Keratinocyte (primary cell): Measurements from ENCODE around the gene INSR. TPM values are rescaled to one million over a fixed set of nuclear protein-coding genes. Genes with fewer than 3 reads are reported as not detected.
"Not testable (repeated sequence)": the region's sequence is repeated elsewhere in the genome, so short reads cannot be mapped to it uniquely, and the experiment has no call there.

ENCODE experiments used
- DNase-seq: peaks from one replicate; pipeline ENCODE4 v3.0.0-alpha.2; 2011; ENCODE audit warnings: low read depth, missing footprints, low spot score
- FAIRE-seq: peaks from 2 replicates; lab custom pipeline; 2011; peaks lifted over from hg19 to GRCh38; lab: Jason Lieb, UNC
- H2AFZ ChIP-seq: 2 replicates; pipeline ENCODE4 v1.6.0; 2012; ENCODE audit warnings: low read length, control low read depth, inconsistent platforms; ENCODE audit not compliant: control insufficient read depth
- H3K27ac ChIP-seq: 2 replicates; pipeline ENCODE4 v1.5.1; 2011; ENCODE audit warnings: low read length; ENCODE audit not compliant: control insufficient read depth, insufficient read depth
- H3K27me3 ChIP-seq: 3 replicates; pipeline ENCODE4 v1.6.0; 2011; ENCODE audit warnings: low read length; ENCODE audit not compliant: control insufficient read depth, insufficient read depth; ENCODE audit errors: extremely low read depth
- H3K36me3 ChIP-seq, 2 experiments: 2 replicates in 1 of 2; 3 replicates in 1 of 2; pipeline ENCODE4 v1.5.1; 2011; ENCODE audit warnings: low read length in 2 of 2, mild to moderate bottlenecking in 1 of 2; ENCODE audit not compliant: control insufficient read depth in 2 of 2, insufficient read depth in 2 of 2; ENCODE audit errors: extremely low read depth in 1 of 2
- H3K4me1 ChIP-seq: 3 replicates; pipeline ENCODE4 v1.5.1; 2011; ENCODE audit warnings: low read length; ENCODE audit not compliant: control insufficient read depth, insufficient read depth; ENCODE audit errors: extremely low read depth
- H3K4me2 ChIP-seq: 3 replicates; pipeline ENCODE4 v1.6.0; 2011; ENCODE audit warnings: low read depth, low read length; ENCODE audit not compliant: control insufficient read depth, insufficient read depth; ENCODE audit errors: extremely low read depth
- H3K4me3 ChIP-seq, 3 experiments: fragments of 200-600 bp in 1 of 3; sonication (generic) in 1 of 3; 2 replicates in 2 of 3; 3 replicates in 1 of 3; pipeline ENCODE4 v1.5.1; 2011 to 2016; ENCODE audit warnings: low read length in 3 of 3, mild to moderate bottlenecking in 3 of 3, control low read depth in 2 of 3, inconsistent platforms in 1 of 3, low read depth in 1 of 3, mixed read lengths in 1 of 3, mixed run types in 1 of 3, moderate library complexity in 1 of 3; ENCODE audit not compliant: control insufficient read depth in 2 of 3, insufficient read depth in 2 of 3; ENCODE audit errors: extremely low read depth in 1 of 3
- H3K79me2 ChIP-seq: 2 replicates; pipeline ENCODE4 v1.6.0; 2012; ENCODE audit warnings: low read length; ENCODE audit not compliant: control insufficient read depth, insufficient read depth
- H3K9ac ChIP-seq: 3 replicates; pipeline ENCODE4 v1.6.0; 2011; ENCODE audit warnings: low read length; ENCODE audit not compliant: control insufficient read depth, insufficient read depth; ENCODE audit errors: extremely low read depth
- H3K9me1 ChIP-seq: 3 replicates; pipeline ENCODE4 v1.6.0; 2011; ENCODE audit warnings: low read length; ENCODE audit not compliant: control insufficient read depth, insufficient read depth; ENCODE audit errors: extremely low read depth
- H3K9me3 ChIP-seq: 2 replicates; pipeline ENCODE4 v1.5.1; 2012; ENCODE audit warnings: low read depth, low read length; ENCODE audit not compliant: control insufficient read depth
- H4K20me1 ChIP-seq: 3 replicates; pipeline ENCODE4 v1.6.0; 2011; ENCODE audit warnings: low read length; ENCODE audit not compliant: control insufficient read depth, insufficient read depth; ENCODE audit errors: extremely low read depth
- CTCF ChIP-seq, 3 experiments: IDR thresholded peaks in 1 of 3; conservative IDR thresholded peaks in 1 of 3; optimal IDR thresholded peaks in 1 of 3; 2 replicates in 2 of 3; 3 replicates in 1 of 3; pipeline versions ENCODE3 to v1.5.1; 2011; ENCODE audit warnings: low read length in 3 of 3, mild to moderate bottlenecking in 3 of 3, moderate library complexity in 2 of 3, control low read depth in 1 of 3, inconsistent platforms in 1 of 3; ENCODE audit not compliant: insufficient read depth in 2 of 3; ENCODE audit errors: extremely low read depth in 1 of 3
- EZH2 ChIP-seq: IDR thresholded peaks from one replicate; pipeline ENCODE4 v1.6.1; 2012; ENCODE audit warnings: inconsistent platforms, mild to moderate bottlenecking, low read length, moderate library complexity
- dilution Hi-C: fragments of 300-500 bp; cut with MboI; formaldehyde crosslinking; loops from one replicate; pipeline ENCODE4 v1.7.0; 2020; ENCODE audit warnings: low sequenced_read_pairs; ENCODE audit not compliant: extremely low pct_ligation_motif_present
- polyA plus RNA-seq, 5 experiments: library from polyadenylated mRNA; depleted of rRNA in 3 of 5; stranded (reverse) in 3 of 5; stranded (forward) in 1 of 5; unstranded in 1 of 5; fragments of >200 nt; gene quantifications; 1 replicate in 1 of 5; 2 replicates in 3 of 5; 3 replicates in 1 of 5; pipeline versions ENCODE4 v1.2.1 to v1.2.3, GENCODE V29; 2011 to 2012; ENCODE audit warnings: missing spikeins in 2 of 5, low read depth in 1 of 5, low replicate concordance in 1 of 5

Gene INSR
- polyA plus RNA-seq, 1 donor (not counting 4 experiments of a cell fraction or from before 2014, with no cell fraction given), result 1.2 TPM

DNA sequence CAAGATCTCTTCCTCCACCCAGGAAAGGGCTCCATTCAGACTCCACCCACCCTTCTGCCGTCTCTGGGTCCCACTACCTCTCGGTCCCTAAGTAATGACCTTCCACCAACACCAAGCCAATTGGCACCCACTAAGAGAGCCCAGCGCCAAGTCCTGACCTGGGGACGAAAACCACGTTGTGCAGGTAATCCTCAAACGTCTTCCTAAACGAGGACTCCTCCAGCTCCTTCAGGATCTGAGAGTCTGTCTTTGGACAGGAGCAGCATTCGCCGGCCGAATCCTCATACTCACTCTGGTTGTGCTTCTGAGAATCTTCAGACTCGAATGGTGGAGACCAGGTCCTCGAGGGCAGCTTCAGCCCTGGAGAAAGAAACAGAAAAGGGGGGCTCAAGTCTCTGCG lies 141.6 kb downstream of the INSR start:
- dilution Hi-C loops, result no loop called here
- FAIRE-seq (no peak), DNase-seq (no peak)
- H2AFZ ChIP-seq, result no peak overlapping the region
- no peaks in the 10 kb centered on the region for H3K9me3 ChIP-seq
- no peaks in the 10 kb centered on the region for H3K27me3 ChIP-seq
- no peak overlapping the region for H3K9ac ChIP-seq
- H3K9me1 ChIP-seq, result no peaks in the 10 kb centered on the region
- H3K79me2 ChIP-seq, result no peaks in the 10 kb centered on the region
- H3K4me2 ChIP-seq, result no peak overlapping the region
- no peaks in the 10 kb centered on the region for H3K36me3 ChIP-seq
- H4K20me1 ChIP-seq, result no peaks in the 10 kb centered on the region
- H3K4me1 ChIP-seq, result no peaks in the 10 kb centered on the region
- TF ChIP-seq CTCF (optimal IDR thresholded peaks at IDR 0.05 in 1 of 3, IDR thresholded peaks at IDR 0.05 in 1 of 3, conservative IDR thresholded peaks at IDR 0.05 in 1 of 3; ENCODE audit: extremely low read depth in 1 of 3, insufficient read depth in 2 of 3, low read length in 3 of 3), result no peak
- H3K27ac ChIP-seq, result no peak overlapping the region
- H3K4me3 ChIP-seq, result no peak overlapping the region

GRCh38 chr19:7149956-7150705 lies 144.1 kb downstream of the INSR start:
- Histone ChIP-seq H3K4me3 (no peak overlapping the region), H3K27ac (no peak overlapping the region), H4K20me1 (no peaks in the 10 kb centered on the region), H3K27me3 (no peaks in the 10 kb centered on the region), H3K4me2 (no peak overlapping the region), H3K79me2 (no peaks in the 10 kb centered on the region), H3K9ac (no peak overlapping the region), H3K9me3 (no peaks in the 10 kb centered on the region), H3K9me1 (no peaks in the 10 kb centered on the region), H2AFZ (no peak overlapping the region), H3K4me1 (no peaks in the 10 kb centered on the region), H3K36me3 (no peaks in the 10 kb centered on the region)
- TF ChIP-seq CTCF (optimal IDR thresholded peaks at IDR 0.05 in 1 of 3, IDR thresholded peaks at IDR 0.05 in 1 of 3, conservative IDR thresholded peaks at IDR 0.05 in 1 of 3; ENCODE audit: extremely low read depth in 1 of 3, insufficient read depth in 2 of 3, low read length in 3 of 3) (no peak), EZH2 (no peak)
- dilution Hi-C loops, result no loop called here
- FAIRE-seq, result no peak
- DNase-seq, result no peak

DNA sequence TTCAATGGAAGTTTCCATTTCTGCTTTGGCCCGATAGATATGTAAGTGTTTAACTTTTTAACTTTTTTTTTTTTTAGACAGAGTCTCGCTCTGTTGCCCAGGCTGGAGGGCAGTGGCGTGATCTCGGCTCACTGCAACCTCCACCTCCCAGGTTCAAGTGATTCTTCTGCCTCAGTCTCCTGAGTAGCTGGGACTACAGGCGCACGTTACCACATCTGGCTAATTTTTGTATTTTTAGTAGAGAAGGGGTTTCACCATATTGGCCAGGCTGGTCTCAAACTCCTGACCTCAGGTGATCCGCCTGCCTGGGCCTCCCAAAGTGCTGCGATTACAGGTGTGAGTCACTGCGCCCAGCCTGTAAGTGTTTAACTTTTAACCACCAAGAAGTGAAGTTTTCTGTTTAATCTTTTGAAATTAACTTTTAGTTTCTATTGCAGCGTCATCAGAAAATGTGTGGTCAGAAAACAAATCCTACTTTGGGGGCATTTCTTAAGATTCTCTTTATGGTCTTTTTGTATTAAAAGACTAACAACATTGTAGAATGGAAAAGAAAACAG lies 147.0 kb downstream of the INSR start:
- H3K79me2 ChIP-seq, H3K9me1 ChIP-seq, FAIRE-seq, DNase-seq, H3K9me3 ChIP-seq, H4K20me1 ChIP-seq, H3K36me3 ChIP-seq, H3K4me1 ChIP-seq, dilution Hi-C loops, H3K4me3 ChIP-seq, H3K27ac ChIP-seq, H3K4me2 ChIP-seq, H3K9ac ChIP-seq, H2AFZ ChIP-seq, H3K27me3 ChIP-seq: not testable (repeated sequence)

- H3K27me3 ChIP-seq, H3K9ac ChIP-seq, H2AFZ ChIP-seq, H3K4me2 ChIP-seq, dilution Hi-C loops, H3K9me1 ChIP-seq, DNase-seq, H3K4me3 ChIP-seq, H3K27ac ChIP-seq, H3K79me2 ChIP-seq, H3K9me3 ChIP-seq, H4K20me1 ChIP-seq, H3K4me1 ChIP-seq, H3K36me3 ChIP-seq, FAIRE-seq: not testable (repeated sequence)
These were observed 148.1 kb downstream of the INSR start for GRCh38 chr19:7146086-7146485.
